Putamen (tissue), 1 donor: ENCODE measurements around the gene HNF4A.
A peak's percentile ranks its signal among the peaks of the same experiment; 100 is the strongest.
"Not testable (repeated sequence)": the region's sequence is repeated elsewhere in the genome, so short reads cannot be mapped to it uniquely, and the experiment has no call there.

ENCODE experiments used
- DNase-seq: peaks from one replicate; pipeline ENCODE4 v3.0.0-alpha.2; 2016; ENCODE audit warnings: low spot score

Gene HNF4A

GRCh38 chr20:44470327-44470726 is 114.8 kb downstream of the HNF4A start:
- no peak for DNase-seq

GRCh38 chr20:44471481-44471882 is 116.0 kb downstream of the HNF4A start:
- DNase-seq, result no peak

- DNase-seq, result not testable (repeated sequence)
Observed at GRCh38 chr20:44472283-44472682, 116.8 kb downstream of the HNF4A start.

- no peak for DNase-seq
Observed at GRCh38 chr20:44475372-44475693, 119.8 kb downstream of the HNF4A start.

- DNase-seq, result peak; percentile 85
Observed at GRCh38 chr20:44475694-44476560, 120.4 kb downstream of the HNF4A start, which contains the start of gene TTPAL. TTPAL (plus strand) TSS chr20:44475874; CDS start chr20:44480000, 4,126 bp downstream.

GRCh38 chr20:44477151-44477550 is 121.7 kb downstream of the HNF4A start:
- DNase-seq, result no peak

GRCh38 chr20:44478206-44478605 is 122.7 kb downstream of the HNF4A start:
- no peak for DNase-seq

- DNase-seq, result no peak
Observed at GRCh38 chr20:44479643-44480042, 124.1 kb downstream of the HNF4A start.

- no peak for DNase-seq
Observed at GRCh38 chr20:44480097-44480496, 124.6 kb downstream of the HNF4A start.

GRCh38 chr20:44481719-44482416 is 126.4 kb downstream of the HNF4A start:
- DNase-seq, result no peak

GRCh38 chr20:44483112-44483511 is 127.6 kb downstream of the HNF4A start:
- no peak for DNase-seq
